GM12878 (cell line): Measurements from ENCODE around the gene SLC38A4. TPM values are rescaled to one million over a fixed set of nuclear protein-coding genes. Genes with fewer than 3 reads are reported as not detected.

Experiments
- ATAC-seq: fragments of 200-7000 bp; cut with Tn5 transposase; 3 replicates; pipeline ENCODE4 v1.9.1; 2020; ENCODE audit warnings: mild to moderate bottlenecking, moderate library complexity
- BruUV-seq: library from RNA; stranded (reverse); fragments of 400-500 nt; replicated peaks from 2 replicates; lab custom pipeline; 2021; lab: Mats Ljungman, UMichigan
- CTCF ChIA-PET: fragments of 300-600 bp; sonication (Branson Sonifier 250); formaldehyde crosslinking; extraction: SDS; loops from one replicate; lab custom pipeline; 2021; ENCODE audit warnings: inconsistent platforms; lab: Yijun Ruan, JAX
- POLR2A ChIA-PET: fragments of 350-600 bp; formaldehyde crosslinking; extraction: SDS; loops from one replicate; lab custom pipeline; 2021; ENCODE audit warnings: inconsistent platforms; lab: Charles Lee
- RAD21 ChIA-PET: fragments of 300-600 bp; sonication (Branson Sonifier 250); formaldehyde crosslinking; loops from one replicate; lab custom pipeline; 2023; ENCODE audit warnings: antibody characterized with exemption; ENCODE audit not compliant: unreplicated experiment; lab: Charles Lee
- SMC1A ChIA-PET: fragments of 300-600 bp; sonication (Branson Sonifier 250); formaldehyde crosslinking; loops from one replicate; lab custom pipeline; 2023; ENCODE audit not compliant: unreplicated experiment, uncharacterized antibody; lab: Charles Lee
- DNase-seq: peaks from one replicate; pipeline ENCODE4 v3.0.0-alpha.2; 2011; ENCODE audit warnings: low read depth, low spot score
- FAIRE-seq: peaks from 3 replicates; lab custom pipeline; 2011; peaks lifted over from hg19 to GRCh38; lab: Jason Lieb, UNC
- H2AFZ ChIP-seq: 2 replicates; pipeline ENCODE4 v1.6.0; 2011; ENCODE audit warnings: low read depth, low read length, control low read depth; ENCODE audit not compliant: control insufficient read depth
- H3K27ac ChIP-seq: 2 replicates; pipeline ENCODE4 v1.5.1; 2011; ENCODE audit warnings: control low read depth; ENCODE audit not compliant: control insufficient read depth, insufficient read depth
- H3K27me3 ChIP-seq, 2 experiments: replicated peaks in 1 of 2; 2 replicates each; pipeline versions ENCODE4 v1.6.0 to v1.6.1; 2011; ENCODE audit warnings: low read length in 1 of 2; ENCODE audit not compliant: control insufficient read depth in 2 of 2, insufficient read depth in 2 of 2
- H3K36me3 ChIP-seq, 2 experiments: 2 replicates each; pipeline ENCODE4 v1.5.1; 2011; ENCODE audit warnings: low read length in 1 of 2; ENCODE audit not compliant: control insufficient read depth in 2 of 2, insufficient read depth in 2 of 2
- H3K4me1 ChIP-seq: 2 replicates; pipeline ENCODE4 v1.6.1; 2011; ENCODE audit warnings: mild to moderate bottlenecking, low read length, moderate library complexity, mixed read lengths; ENCODE audit not compliant: control insufficient read depth, insufficient read depth
- H3K4me2 ChIP-seq: 2 replicates; pipeline ENCODE4 v1.6.0; 2011; ENCODE audit warnings: control low read depth; ENCODE audit not compliant: control insufficient read depth, insufficient read depth
- H3K4me3 ChIP-seq: fragments of 200-600 bp; sonication (generic); 2 replicates; pipeline ENCODE4 v1.5.1; 2016
- H3K79me2 ChIP-seq: 2 replicates; pipeline ENCODE4 v1.6.0; 2011; ENCODE audit warnings: low read length; ENCODE audit not compliant: control insufficient read depth, insufficient read depth
- H3K9ac ChIP-seq: 2 replicates; pipeline ENCODE4 v1.8.0; 2011; ENCODE audit warnings: low read length, control low read depth, mixed read lengths; ENCODE audit not compliant: control insufficient read depth, insufficient read depth
- H3K9me3 ChIP-seq: replicated peaks from 3 replicates; pipeline ENCODE4 v1.5.1; 2011; ENCODE audit warnings: mild to moderate bottlenecking, low read length; ENCODE audit not compliant: control insufficient read depth, insufficient read depth
- H4K20me1 ChIP-seq: 2 replicates; pipeline ENCODE4 v1.6.0; 2011; ENCODE audit not compliant: control insufficient read depth, insufficient read depth
- BACH1 ChIP-seq: fragments of 450-650 bp; IDR thresholded peaks from 2 replicates; pipeline ENCODE4 v1.6.1; 2017; ENCODE audit warnings: mild to moderate bottlenecking, borderline replicate concordance
- EP300 ChIP-seq, 2 experiments: fragments of 150-350 bp in 1 of 2; IDR thresholded peaks; 2 replicates each; pipeline ENCODE4 v1.6.1; 2011 to 2012; ENCODE audit warnings: low read depth in 2 of 2, low read length in 2 of 2, borderline replicate concordance in 1 of 2, improper control_type of control experiment in 1 of 2, inconsistent platforms in 1 of 2; ENCODE audit not compliant: control insufficient read depth in 1 of 2
- IRF4 ChIP-seq: IDR thresholded peaks from 2 replicates; pipeline ENCODE4 v1.6.1; 2011; ENCODE audit warnings: low read depth, low read length
- JUNB ChIP-seq: IDR thresholded peaks from 2 replicates; pipeline ENCODE4 v1.6.1; 2016; ENCODE audit warnings: antibody characterized with exemption, mild to moderate bottlenecking
- MEF2A ChIP-seq: IDR thresholded peaks from 2 replicates; pipeline ENCODE4 v1.6.1; 2011; ENCODE audit warnings: low read depth, mild to moderate bottlenecking, low read length, moderate library complexity; ENCODE audit not compliant: insufficient read depth
- NRF1 ChIP-seq: conservative IDR thresholded peaks from 2 replicates; pipeline ENCODE4 v1.6.1; 2011; ENCODE audit warnings: mild to moderate bottlenecking, low read depth, low read length, improper control_type of control experiment
- POLR2AphosphoS5 ChIP-seq: IDR thresholded peaks from 2 replicates; pipeline ENCODE4 v1.6.1; 2011; ENCODE audit warnings: mild to moderate bottlenecking, low read length, inconsistent platforms
- RAD21 ChIP-seq: IDR thresholded peaks from 2 replicates; pipeline ENCODE4 v1.6.1; 2011; ENCODE audit warnings: mild to moderate bottlenecking, low read depth, low read length, moderate library complexity; ENCODE audit not compliant: insufficient read depth
- SREBF2 ChIP-seq: IDR thresholded peaks from 2 replicates; pipeline ENCODE4 v1.6.1; 2012; ENCODE audit warnings: mild to moderate bottlenecking, low read length
- WGBS: methylation state at CpG from one replicate; pipeline ENCODE4 v1.1.6; 2016; ENCODE audit warnings: low lambda C conversion rate; ENCODE audit not compliant: insufficient replicate concordance, insufficient coverage; ENCODE audit errors: missing lambda C conversion rate; 5-methylcytosine and 5-hydroxymethylcytosine counted together
- in situ Hi-C: fragments of 300-500 bp; cut with MboI; formaldehyde crosslinking; loops from 9 replicates; pipeline ENCODE4 v1.14.3; 2018; ENCODE audit warnings: mixed read lengths
- intact Hi-C: fragments of 100-400 bp; cut with micrococcal nuclease; formaldehyde crosslinking; loops from one replicate; pipeline ENCODE4 v1.14.2; 2022; ENCODE audit not compliant: unreplicated experiment
- polyA plus RNA-seq, 11 experiments: library from polyadenylated mRNA; depleted of rRNA in 4 of 11; unstranded in 6 of 11; stranded (reverse) in 5 of 11; fragments of >200 nt; fragmentation: Nextera tagmentation in 4 of 11; fragmentation: Illumina TruSeq in 1 of 11; extraction: Ambion mirVana in 4 of 11; extraction: Trizol in 1 of 11; gene quantifications; 1 replicate in 1 of 11; 2 replicates in 10 of 11; pipeline versions ENCODE4 v1.2.1 to v1.2.3, GENCODE V29; 2011 to 2016; ENCODE audit warnings: inconsistent platforms in 2 of 11, missing spikeins in 2 of 11, low read depth in 1 of 11
- total RNA-seq, 4 experiments: library from RNA; depleted of rRNA in 3 of 4; stranded (reverse); fragments of >200 nt in 3 of 4; fragmentation: Illumina TruSeq in 1 of 4; extraction: Trizol in 1 of 4; gene quantifications; 2 replicates each; pipeline versions ENCODE4 v1.2.1 to v1.2.3, GENCODE V29; 2013 to 2021
- TF ChIP-seq, protein P1 (sequence below): fragments of 450-650 bp; IDR thresholded peaks from 2 replicates; pipeline ENCODE4 v1.6.1; 2016; ENCODE audit warnings: mild to moderate bottlenecking, moderate library complexity, borderline replicate concordance
- TF ChIP-seq, protein P2 (sequence below): fragments of 450-650 bp; formaldehyde crosslinking; IDR thresholded peaks from 2 replicates; pipeline ENCODE4 v1.4.0; 2022; ENCODE audit warnings: mild to moderate bottlenecking, moderate library complexity

The SLC38A4 gene
- total and polyA plus RNA-seq, 10 of the 15 experiments (the other 5 are each of a cell fraction or from before 2014, with no cell fraction given): 0.04 to 0.52 (median 0.13) TPM; not detected in 2

DNA sequence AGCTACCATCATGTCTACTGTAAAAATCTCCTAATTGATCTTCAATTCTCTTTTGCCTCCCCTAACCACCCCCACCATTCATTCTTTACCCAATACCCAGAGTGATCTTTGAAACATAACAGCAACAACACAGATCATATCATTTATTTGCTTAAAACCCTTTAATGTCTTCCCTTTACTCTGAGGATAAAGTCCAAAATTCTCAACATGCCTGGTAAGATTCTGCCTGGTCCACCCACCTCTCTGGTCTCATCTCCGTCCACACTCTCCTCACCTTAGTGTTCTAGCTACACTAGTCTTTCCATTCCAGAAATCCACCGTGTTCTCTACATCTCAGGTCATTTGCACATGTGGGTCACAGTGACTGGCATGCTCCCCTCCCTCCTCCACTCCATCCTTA is 27.7 kb downstream of the SLC38A4 start:
- ATAC-seq: no peak
- Histone ChIP-seq H3K4me3 (no peak overlapping the region), H3K36me3 (no peaks in the 10 kb centered on the region), H3K79me2 (no peaks in the 10 kb centered on the region), H3K4me1 (peaks cover 6% of the 10 kb centered on the region; the same call in 1 of the 2 replicates), H3K9ac (no peak overlapping the region), H3K27me3 (no peaks in the 10 kb centered on the region; a peak in 1 of 4 replicates), H3K4me2 (no peak overlapping the region), H3K27ac (no peak overlapping the region)
- ChIA-PET RAD21 (no interaction called here), POLR2A (no interaction called here), SMC1A (no interaction called here)
- no peak for DNase-seq
- no TSS peak for BruUV-seq
- 25% methylated on average over 2 of the region's 2 CpGs for WGBS
- in situ Hi-C loops: no loop called here
- no peak for FAIRE-seq
- intact Hi-C loops: no loop called here
- TF ChIP-seq BACH1 (no peak), EP300 (IDR thresholded peaks at IDR 0.05; ENCODE audit: borderline replicate concordance in 1 of 2, control insufficient read depth in 1 of 2, low read depth in 2 of 2, low read length in 2 of 2) (no peak), IRF4 (no peak), NRF1 (no peak), MEF2A (no peak), JUNB (no peak), SREBF2 (no peak), POLR2AphosphoS5 (no peak), RAD21 (no peak)
- TF ChIP-seq, protein P1, sequence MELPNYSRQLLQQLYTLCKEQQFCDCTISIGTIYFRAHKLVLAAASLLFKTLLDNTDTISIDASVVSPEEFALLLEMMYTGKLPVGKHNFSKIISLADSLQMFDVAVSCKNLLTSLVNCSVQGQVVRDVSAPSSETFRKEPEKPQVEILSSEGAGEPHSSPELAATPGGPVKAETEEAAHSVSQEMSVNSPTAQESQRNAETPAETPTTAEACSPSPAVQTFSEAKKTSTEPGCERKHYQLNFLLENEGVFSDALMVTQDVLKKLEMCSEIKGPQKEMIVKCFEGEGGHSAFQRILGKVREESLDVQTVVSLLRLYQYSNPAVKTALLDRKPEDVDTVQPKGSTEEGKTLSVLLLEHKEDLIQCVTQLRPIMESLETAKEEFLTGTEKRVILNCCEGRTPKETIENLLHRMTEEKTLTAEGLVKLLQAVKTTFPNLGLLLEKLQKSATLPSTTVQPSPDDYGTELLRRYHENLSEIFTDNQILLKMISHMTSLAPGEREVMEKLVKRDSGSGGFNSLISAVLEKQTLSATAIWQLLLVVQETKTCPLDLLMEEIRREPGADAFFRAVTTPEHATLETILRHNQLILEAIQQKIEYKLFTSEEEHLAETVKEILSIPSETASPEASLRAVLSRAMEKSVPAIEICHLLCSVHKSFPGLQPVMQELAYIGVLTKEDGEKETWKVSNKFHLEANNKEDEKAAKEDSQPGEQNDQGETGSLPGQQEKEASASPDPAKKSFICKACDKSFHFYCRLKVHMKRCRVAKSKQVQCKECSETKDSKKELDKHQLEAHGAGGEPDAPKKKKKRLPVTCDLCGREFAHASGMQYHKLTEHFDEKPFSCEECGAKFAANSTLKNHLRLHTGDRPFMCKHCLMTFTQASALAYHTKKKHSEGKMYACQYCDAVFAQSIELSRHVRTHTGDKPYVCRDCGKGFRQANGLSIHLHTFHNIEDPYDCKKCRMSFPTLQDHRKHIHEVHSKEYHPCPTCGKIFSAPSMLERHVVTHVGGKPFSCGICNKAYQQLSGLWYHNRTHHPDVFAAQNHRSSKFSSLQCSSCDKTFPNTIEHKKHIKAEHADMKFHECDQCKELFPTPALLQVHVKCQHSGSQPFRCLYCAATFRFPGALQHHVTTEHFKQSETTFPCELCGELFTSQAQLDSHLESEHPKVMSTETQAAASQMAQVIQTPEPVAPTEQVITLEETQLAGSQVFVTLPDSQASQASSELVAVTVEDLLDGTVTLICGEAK: no peak
- TF ChIP-seq, protein P2, sequence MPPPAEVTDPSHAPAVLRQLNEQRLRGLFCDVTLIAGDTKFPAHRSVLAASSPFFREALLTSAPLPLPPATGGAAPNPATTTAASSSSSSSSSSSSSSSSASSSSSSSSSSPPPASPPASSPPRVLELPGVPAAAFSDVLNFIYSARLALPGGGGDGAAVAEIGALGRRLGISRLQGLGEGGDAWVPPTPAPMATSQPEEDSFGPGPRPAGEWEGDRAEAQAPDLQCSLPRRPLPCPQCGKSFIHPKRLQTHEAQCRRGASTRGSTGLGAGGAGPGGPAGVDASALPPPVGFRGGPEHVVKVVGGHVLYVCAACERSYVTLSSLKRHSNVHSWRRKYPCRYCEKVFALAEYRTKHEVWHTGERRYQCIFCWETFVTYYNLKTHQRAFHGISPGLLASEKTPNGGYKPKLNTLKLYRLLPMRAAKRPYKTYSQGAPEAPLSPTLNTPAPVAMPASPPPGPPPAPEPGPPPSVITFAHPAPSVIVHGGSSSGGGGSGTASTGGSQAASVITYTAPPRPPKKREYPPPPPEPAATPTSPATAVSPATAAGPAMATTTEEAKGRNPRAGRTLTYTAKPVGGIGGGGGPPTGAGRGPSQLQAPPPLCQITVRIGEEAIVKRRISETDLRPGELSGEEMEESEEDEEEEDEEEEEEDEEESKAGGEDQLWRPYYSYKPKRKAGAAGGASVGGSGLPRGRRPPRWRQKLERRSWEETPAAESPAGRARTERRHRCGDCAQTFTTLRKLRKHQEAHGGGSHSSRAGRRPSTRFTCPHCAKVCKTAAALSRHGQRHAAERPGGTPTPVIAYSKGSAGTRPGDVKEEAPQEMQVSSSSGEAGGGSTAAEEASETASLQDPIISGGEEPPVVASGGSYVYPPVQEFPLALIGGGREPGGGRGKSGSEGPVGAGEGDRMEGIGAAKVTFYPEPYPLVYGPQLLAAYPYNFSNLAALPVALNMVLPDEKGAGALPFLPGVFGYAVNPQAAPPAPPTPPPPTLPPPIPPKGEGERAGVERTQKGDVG (CRISPR knock-in tag): no peak
- TF ChIP-seq, all 136 proteins: peak for 0
- CTCF ChIA-PET: no interaction called here
- H2AFZ ChIP-seq: no peak overlapping the region
- H4K20me1 ChIP-seq: no peaks in the 10 kb centered on the region
- no peaks in the 10 kb centered on the region; the same call in 2 of the 3 replicates for H3K9me3 ChIP-seq
